DND-41 (cell line): ENCODE measurements around the gene ARL8A.
A peak's percentile ranks its signal among the peaks of the same experiment; 100 is the strongest.

Experiments used
- EZH2 ChIP-seq: IDR thresholded peaks from 3 replicates; pipeline ENCODE4 v1.6.1; 2012; ENCODE audit warnings: borderline replicate concordance, low read depth, mild to moderate bottlenecking, moderate library complexity, low read length, inconsistent platforms; ENCODE audit not compliant: severe bottlenecking
- TF ChIP-seq, protein P1 (sequence below): IDR thresholded peaks from 2 replicates; pipeline ENCODE4 v1.5.1; 2012; ENCODE audit warnings: borderline replicate concordance, low read length, moderate library complexity, mild to moderate bottlenecking; ENCODE audit not compliant: poor library complexity, severe bottlenecking; ENCODE audit errors: extremely low read depth

DNA sequence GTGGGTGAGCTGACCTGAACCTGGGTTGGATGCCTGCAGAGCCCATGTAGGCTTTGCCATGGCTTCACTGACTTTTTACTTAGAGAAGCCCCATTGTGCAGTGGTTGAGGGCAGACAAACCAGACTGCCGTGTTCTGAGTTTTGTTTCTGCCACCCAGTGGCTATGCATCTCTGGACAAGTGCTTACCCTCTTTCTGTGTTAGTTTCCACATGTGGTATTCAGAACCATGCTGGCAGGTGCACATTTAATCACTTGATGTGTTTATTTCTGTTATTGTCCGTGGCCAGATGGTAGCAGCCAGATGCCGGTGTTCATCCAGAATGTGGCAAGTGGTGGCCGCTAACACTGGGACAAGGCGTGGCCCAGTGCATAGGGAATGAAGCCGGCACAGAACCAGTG is 26.2 kb upstream of the ARL8A start:
- TF ChIP-seq, protein P1, sequence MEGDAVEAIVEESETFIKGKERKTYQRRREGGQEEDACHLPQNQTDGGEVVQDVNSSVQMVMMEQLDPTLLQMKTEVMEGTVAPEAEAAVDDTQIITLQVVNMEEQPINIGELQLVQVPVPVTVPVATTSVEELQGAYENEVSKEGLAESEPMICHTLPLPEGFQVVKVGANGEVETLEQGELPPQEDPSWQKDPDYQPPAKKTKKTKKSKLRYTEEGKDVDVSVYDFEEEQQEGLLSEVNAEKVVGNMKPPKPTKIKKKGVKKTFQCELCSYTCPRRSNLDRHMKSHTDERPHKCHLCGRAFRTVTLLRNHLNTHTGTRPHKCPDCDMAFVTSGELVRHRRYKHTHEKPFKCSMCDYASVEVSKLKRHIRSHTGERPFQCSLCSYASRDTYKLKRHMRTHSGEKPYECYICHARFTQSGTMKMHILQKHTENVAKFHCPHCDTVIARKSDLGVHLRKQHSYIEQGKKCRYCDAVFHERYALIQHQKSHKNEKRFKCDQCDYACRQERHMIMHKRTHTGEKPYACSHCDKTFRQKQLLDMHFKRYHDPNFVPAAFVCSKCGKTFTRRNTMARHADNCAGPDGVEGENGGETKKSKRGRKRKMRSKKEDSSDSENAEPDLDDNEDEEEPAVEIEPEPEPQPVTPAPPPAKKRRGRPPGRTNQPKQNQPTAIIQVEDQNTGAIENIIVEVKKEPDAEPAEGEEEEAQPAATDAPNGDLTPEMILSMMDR, result peak; percentile 5
- no peak for TF ChIP-seq EZH2
